ENCODE data around the gene CCDC90B.
"Not testable (repeated sequence)": the region's sequence is repeated elsewhere in the genome, so short reads cannot be mapped to it uniquely, and the experiment has no call there.

The CCDC90B gene

DNA sequence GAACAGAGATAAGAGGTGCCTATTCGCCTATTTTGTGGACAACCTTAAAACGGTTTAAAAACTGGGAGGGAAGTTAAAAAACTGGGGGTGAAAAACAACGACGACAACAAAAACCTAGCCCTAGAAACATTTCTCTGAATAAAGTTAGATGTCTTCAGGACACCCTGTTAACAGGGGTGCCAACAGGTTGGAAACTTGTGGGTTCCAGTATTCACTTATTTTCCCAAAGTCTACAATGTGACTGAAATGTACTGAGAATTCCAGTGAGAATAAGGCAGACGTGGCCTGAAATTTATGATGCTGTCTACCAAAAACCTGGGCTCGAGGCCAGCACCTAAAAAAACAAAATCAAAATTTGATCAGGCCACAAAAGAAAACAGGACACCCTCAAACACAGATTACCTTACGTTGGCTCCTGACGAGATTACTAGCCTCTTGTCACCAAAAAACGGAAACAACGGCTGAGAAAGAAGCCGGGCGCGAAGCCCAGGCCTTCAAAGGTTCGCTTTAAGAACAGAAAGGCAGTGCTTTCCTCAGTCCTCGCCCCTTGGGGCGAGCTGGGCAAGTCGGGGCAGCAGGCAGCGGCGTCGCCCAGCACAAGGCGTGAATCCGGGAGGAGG, 906 bp downstream of the CCDC90B start:
- DNase-seq: no peak

DNA sequence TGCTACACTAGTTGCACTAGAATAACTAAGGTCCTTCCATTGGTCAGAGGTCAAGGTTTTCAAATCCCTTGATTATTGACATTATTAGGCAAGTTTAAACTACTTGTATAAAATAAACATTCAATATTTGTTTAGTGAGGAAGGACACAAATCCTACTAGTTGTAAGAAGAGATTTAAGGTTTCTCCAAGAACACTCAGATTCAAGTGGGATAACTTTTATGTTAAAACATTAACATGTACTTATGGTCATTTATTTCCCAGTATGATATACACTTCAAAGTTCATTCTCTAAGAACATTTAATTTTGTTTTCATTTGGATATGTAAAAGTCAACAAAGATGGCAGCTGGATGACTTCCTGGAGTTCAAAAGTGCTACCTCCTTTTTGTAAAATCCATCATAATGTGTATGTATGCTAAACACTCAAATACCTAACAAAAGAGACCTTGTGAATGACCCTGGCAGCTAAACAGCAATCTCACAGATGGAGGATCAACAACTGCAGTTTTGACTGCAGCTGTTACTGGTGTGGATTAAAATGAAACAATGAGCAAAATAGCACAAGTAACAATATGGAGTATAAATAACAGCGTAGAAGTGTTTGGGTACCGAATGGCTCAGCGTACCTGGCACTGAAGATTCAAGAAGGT, 1.5 kb downstream of the CCDC90B start:
- DNase-seq: no peak

DNA sequence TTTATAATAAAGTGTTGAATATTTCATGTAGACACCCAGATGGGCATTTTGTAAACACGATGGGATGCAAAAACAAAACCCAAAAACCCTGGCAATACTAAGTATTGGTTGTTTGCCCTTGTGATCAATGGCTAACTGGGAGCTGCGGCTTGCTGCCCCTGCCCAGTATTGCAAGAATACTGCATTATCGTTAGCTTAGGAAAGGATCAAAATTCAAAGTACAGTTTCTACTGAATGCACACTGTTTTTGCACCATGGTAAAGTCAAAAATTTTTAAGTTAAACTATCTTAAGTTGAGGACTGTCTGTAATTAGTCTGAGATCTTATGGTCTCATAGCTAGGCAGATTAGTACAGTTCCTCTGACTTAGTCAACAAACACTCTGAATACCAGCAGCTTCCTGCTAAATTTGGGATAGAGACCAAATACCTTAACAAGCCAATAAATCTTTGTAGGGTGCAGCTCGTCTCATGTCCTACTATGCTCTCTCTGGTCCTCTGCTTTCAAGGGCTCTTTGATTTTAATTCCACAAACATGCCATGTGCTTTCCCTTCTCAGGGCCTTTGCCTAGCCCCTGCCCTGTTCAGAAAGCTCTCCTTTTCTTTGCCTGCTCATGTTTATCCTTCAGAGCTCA, 4.0 kb downstream of the CCDC90B start:
- DNase-seq: no peak

DNA sequence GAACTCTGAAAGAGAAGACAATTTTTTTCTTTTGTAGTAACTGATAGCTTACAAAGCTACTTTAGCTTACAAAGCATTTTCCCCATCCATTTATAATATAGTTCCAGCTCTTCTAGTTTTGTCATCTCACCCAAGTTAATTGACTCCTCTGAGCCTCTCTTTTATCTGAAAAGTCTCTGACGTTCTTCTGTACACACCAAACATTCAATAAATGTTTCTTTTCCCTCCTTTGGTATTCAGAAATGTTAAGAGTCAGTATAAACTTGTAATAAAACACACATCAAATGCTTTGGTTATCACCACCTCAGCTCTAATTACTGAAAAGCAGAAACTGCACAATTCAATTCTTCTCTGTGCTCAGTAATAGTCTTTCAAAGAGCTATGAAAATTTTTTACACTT, 5.9 kb downstream of the CCDC90B start:
- no peak for DNase-seq

DNA sequence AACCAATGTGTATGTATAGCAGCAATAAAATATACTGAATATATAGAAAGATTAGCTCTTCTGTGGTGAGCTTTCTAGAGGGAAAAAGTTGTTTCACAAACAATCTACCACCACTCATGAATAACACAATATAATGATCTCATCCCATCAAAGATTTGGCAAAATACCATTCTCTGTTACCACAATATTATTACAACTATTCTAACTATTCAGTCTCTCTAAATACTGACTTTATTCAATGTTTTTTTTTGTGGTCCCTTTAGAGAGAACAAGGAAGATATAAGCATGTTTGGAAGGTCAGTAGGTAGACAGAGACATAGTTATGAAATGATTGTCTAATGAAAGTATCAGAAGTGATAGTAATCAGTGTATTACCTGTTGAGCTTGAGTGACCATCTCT, 7.8 kb downstream of the CCDC90B start:
- no peak for DNase-seq

DNA sequence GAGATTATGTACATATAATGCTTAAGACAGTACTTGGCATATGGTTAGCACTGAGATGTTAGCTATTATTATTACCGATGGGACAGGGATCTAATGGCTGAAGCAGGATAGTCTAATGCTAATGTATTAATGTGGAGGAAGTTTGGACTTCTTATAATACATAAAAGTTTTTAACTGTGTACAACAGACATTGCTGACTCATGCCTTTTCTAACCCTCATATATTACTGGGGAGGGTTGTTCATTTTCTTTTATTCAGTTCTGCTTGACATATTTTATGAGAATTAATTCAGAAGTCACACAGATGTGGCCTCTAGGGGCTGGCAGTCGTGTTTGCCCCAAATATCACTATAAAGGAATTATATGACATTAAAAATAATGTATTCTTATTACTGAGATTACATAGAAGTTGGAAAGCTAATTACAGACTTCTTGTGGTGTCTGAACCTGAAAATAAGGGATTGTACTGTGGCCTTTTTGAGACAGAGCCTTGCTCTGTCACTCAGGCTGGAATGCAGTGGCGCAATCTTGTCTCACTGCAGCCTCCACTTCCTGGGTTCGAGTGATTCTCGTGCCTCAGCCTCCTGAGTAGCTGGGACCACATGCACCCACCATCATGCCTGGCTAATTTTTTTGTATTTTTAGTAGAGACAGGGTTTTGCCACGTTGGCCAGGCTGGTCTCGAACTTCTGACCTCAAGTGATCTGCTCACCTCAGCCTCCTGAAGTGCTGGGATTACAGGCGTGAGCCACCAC, 10.1 kb downstream of the CCDC90B start:
- DNase-seq: no peak

DNA sequence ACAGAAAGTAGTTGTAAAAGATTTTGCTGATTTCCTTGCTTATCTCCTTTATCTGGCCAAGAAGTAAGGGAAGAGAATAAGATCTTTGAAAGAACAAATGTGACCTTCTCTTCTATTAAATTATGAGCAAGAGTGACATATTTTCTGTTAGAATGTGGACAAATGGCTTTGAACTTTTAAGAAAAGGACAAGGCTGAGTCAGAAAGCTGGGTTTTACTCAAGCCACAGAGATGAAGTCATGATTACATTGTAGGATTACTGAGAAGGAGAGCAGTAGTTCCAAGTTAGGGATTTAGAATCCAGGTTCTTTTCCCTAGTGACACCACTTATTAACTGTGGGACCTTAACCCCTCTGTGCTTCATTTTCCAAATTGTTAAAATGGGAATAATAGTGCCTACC, 13.5 kb downstream of the CCDC90B start:
- DNase-seq: peak; percentile 20

DNA sequence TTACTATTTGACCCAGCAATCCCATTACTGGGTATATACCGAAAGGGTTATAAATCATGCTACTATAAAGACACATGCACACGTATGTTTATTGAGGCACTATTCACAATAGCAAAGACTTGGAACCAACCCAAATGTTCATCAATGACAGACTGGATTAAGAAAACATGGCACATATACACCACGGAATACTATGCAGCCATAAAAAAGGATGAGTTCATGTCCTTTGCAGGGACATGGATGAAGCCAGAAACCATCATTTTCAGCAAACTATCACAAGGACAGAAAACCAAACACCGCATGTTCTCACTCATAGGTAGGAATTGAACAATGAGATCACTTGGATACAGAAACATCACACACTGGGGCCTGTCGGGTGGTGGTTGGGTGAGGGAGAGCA, 14.4 kb downstream of the CCDC90B start:
- DNase-seq: not testable (repeated sequence)

DNA sequence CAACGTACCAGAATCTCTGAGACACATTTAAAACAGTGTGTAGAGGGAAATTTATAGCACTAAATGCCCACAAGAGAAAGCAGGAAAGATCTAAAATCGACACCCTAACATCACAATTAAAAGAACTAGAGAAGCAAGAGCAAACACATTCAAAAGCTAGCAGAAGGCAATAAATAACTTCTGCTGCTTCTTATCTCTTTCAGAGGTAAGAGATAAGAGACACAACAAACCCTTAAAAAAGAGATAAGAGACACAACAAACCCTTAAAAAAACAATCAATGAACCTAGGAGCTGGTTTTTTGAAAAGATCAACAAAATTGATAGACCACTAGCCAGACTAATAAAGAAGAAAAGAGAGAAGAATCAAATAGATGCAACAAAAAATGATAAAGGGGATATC, 17.1 kb downstream of the CCDC90B start:
- DNase-seq: not testable (repeated sequence)

DNA sequence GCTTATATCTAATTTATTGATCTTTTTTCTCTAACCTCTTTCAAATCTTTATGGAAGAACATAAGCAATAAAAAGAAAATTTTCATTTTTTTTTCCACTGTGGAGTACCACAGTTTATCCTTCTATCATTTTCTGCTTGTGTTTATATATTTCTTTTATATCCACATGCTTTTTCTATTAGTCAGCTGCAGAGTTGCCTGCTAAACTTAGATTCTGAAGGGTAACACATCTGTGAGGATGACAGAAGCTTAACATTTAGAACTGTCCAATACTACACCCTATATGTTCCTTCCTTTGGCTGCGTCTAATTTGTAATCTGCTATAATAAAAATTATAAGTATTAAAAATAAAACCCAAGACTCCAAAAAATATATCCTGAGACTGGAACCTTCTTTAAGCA, 20.8 kb downstream of the CCDC90B start:
- no peak for DNase-seq

DNA sequence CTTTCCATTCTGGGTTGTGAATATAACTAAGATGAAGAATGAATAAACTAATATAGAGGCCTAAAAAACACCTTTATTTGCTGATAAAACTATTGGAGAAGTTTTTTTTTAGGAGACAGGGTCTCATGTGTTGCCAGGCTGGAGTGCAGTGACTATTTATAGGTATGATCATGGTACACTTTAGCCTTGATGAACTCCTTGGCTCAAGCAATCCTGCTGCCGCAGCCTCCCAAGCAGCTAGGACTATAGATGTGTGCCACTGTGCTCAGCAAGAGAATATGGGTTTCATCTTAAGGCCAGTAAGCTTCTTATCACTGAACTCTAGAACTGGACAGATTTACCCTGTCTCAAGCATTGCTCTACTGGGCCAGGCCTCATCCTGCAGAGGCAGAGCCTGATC, 26.6 kb downstream of the CCDC90B start:
- no peak for DNase-seq

DNA sequence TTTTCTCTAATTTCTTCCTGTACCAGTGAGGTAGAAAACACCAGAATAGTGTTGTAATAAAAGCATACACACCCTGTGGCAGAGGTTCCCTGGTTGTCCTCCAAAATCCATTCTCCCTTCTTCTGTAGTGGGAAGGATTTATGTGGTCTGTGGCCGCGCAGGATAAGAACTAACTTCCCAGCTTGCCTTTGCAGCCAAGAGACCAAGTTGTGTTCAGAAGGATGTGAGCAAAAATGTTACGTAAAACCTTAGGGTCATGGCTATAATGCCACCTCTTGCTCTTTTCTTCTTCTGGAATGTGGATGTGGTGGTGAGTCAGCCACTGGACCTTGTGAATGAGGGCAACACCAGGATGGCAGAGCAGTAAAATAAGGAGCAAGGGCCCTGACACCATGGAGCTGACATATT, 28.4 kb downstream of the CCDC90B start:
- peak; percentile 88 for DNase-seq

DNA sequence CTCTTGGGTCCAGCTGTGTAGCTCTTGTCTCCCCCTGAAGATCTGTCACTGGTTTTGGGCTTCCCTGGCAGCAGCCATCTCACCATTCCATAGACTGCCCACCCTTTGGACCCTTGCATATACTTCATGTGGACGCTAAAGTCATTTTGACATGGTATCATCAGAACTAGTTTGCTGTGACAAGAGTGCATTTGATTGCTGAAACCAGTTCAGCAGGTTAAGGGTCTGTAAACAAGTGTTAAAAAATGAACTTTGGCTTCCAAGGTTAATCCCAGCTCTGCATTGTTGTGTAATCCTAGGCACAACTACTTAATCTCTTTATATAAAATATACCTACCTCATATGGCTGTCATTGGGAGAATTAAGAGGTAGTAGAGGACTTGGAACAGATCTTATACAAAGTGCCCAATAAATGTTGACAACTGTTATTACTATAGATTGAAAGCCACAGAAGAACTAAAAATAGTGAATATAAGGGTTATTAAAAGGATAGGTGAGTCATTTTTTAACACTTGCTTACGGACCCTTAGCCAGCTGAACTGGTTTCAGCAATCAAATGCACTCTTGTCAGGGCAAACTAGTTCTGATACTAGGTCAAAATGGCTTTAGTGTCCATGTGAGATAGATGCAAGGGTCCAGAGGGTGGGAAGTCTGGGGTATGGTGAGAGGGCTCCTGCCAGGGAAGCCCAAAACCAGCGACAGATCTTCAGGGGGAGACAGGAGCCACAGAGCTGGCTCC, 29.4 kb downstream of the CCDC90B start:
- no peak for DNase-seq

DNA sequence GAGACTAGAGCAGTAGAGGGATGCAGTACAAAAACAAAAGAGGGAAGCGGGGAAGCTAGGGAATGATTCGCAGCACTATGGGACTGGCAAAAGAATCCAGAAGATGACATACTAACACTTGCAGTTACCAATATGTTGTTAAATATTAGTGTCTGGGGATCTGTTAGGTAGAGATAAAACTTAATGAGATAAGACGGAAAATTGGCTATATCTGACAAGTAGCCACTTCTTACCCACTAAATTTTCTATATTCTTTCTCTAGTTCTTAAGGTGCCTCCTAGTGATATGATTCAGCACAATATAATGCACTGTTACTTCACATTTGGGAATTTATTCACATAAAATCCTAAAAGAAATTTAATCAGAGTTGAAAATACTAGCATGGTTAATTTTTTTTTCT, 30.8 kb downstream of the CCDC90B start:
- no peak for DNase-seq

DNA sequence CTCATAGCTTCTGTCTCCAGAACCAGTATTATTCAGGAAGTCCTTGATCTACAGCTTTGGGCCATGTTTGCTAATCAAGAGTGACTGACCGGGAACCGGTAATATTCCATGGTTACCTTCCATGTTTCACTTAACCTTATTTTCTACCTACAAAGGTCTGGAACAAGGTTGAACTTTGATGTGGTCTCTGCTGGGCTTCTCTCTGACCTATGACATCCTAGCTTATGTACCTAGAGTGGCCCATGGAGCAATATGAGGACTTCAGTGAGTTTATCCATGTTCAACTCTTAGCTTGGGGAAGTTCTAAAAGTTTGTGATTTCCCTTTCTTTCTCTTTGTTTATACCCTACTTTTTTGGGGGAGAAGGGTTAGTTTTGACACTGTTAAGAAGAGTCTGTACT, 33.2 kb downstream of the CCDC90B start:
- no peak for DNase-seq

DNA sequence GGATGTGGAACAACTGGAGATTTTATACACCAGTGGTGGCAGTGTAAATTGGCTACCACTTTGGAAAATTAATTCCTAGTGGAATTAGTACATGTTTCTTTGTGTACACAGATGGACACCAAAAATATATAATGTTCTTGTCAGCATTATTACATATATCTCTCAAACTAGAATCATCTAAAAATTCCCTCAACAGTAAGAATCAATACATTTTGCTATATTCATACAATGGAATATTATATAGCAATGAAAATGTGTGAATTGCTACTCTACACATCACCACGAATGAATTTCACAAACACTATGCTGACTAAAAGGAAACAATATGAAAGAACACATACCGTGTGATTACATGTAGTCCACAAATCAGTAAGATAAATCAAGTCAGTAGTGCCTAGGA, 33.9 kb downstream of the CCDC90B start:
- DNase-seq: no peak

DNA sequence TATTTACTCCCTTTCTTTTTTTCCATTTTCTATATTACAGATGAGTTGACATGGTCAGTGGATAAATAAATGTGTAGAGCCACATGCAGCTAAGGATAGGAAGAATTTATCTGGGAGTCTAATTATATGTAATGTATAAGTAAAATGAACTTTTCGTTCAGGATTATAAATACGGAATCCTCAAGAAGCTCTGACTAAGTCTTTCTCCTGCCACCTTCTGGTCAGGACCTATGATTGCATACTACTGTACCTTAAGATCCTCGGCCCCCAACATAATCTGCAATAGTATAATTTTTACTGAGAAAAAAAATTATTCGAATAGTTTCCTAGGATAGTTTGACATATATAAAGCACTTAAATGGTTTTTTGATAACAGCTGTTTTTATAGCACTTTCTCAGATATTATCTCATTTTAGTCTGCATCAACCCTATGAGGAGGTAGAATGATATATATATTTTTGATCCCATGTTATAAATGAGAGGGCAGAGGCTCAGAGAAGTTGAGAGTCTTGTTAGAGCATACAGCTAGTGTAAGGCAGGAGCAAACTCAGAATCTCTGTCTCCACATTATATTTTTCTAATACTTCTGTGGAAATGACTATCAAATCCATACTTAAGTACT, 36.1 kb downstream of the CCDC90B start:
- peak; percentile 8 for DNase-seq

DNA sequence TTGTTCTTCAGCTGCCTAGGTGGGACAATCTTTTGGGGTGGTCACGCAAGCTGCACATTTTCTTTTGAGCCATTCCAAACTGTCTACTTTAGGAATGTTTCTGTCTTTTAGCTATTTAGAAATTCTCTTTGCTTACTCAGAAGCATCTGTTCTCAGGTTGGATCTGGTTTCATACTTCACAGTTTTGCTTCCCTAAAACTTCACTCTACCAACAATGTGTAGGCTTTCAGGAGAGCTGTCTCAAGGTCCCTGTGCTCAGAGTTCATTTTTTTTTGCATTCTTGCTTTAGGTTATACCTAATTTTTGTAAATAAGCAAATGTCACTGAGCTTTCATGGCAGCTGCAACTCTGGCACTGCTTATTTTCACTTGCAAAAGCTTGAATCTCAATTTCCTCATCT, 36.7 kb downstream of the CCDC90B start:
- no peak for DNase-seq

DNA sequence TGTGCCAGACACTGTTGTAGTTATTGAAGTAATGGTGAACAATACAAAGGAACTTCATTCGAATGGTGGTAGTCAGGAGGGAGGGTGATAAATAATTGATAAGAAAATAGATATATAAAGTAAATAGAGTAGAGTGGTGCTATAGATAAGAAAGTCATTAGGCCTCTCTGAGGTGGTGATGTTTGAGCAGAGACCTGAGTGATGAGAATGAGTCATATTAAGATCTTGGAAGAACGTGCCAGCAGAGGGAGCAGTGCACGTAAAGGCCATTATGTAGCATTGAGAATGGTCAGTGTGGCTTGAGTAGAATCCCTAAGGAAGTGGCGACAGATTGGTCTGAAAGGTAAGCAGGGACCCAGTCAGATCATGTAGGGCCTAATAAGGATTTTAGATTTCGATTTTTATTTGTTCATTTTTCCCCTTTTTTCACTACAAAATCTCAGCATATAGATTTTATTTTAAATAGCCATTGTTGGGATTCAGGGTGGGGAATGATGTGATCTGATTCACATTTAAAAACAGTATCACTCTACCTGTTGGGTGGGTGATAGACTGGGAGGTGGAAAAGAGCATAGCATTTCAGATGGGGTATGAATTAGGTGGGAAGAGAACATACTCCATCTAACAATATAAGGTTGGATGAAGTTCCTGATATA, 44.7 kb downstream of the CCDC90B start:
- DNase-seq: peak; percentile 71

DNA sequence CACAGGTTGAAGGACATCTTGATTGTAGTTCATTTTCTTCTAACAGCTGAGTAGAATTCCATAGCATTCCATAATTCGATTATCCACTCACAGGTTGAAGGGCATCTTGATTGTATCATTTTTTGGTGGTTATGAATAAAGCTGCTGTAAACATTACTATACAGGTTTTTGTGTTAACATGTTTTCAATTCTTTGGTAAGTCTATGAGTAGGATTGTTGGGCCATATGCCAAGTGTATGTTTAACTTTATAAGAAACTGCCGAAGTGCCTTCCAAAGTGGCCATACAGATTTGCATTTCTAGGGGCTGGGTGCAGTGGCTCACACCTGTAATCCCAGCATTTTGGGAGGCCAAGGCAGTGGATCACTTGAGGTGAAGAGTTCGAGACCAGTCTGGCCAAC, 48.1 kb downstream of the CCDC90B start:
- no peak for DNase-seq

DNA sequence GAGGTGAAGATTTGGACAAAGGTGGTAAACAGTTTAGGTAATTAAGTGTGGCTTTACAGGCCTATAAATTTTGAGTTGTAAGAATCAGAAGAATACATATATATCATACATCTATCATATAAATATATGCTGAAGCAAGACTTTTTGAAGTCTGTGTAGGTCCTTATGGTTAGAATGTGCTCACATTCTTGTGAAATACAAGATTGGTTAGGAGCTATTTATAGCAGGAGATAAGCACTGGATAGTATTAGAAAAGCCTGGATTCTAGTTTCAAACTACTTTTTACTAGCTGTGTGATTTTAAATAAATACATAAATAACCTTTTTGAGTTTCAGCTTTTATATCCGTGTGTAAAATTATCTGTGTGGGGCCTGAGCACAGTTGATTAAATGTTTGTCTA, 50.3 kb downstream of the CCDC90B start:
- no peak for DNase-seq

DNA sequence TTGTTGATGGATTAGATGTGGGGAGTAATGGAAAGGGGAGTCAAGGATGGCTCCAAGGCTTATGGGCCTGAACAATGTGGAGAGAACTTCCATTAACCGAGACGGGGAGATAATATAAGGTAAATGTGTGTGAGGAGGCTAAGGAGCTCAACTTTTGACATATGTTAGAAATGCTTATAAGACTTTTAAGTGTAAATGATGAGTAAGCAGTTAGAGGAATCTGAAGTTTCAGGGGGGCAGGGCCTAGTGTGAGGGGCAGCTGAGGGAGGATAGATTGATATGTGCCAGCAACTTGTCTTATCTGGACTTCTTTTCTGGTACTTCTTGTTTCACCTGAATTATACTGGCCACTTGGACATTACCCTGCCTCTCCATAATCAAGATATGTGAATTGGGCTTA, 62.7 kb downstream of the CCDC90B start:
- DNase-seq: no peak

Data from NCI-H226 (cell line).